NOMO-1 treated with dmso at 0.1 percent for 144 hours (cell line): ENCODE measurements around the gene CLEC18B.
"Not testable (repeated sequence)": the region's sequence is repeated elsewhere in the genome, so short reads cannot be mapped to it uniquely, and the experiment has no call there.

Experiments
- DNase-seq: peaks from one replicate; lab custom pipeline; 2025; ENCODE audit not compliant: unreplicated experiment; lab: John Stamatoyannopoulos, UW

CLEC18B gene

DNA sequence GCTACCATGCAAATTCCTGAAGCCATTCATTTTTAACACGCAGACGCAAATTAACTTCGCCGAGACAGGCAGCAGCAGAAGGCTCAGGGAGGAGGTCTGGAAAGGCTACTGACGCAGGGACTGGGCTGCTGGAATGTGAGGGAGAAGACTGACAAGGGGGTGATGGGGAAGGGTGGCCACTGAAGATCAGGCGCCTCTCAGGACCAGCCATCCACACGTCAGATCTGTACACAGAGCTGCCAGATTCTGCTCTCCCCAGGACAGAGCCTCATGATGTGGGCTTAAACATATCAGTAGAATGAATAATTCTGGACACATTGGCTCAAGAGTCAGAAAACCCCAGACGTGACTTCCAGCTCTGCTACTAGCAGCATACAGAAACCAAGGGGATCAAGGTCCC lies 25.6 kb upstream of the CLEC18B start:
- DNase-seq: no peak

DNA sequence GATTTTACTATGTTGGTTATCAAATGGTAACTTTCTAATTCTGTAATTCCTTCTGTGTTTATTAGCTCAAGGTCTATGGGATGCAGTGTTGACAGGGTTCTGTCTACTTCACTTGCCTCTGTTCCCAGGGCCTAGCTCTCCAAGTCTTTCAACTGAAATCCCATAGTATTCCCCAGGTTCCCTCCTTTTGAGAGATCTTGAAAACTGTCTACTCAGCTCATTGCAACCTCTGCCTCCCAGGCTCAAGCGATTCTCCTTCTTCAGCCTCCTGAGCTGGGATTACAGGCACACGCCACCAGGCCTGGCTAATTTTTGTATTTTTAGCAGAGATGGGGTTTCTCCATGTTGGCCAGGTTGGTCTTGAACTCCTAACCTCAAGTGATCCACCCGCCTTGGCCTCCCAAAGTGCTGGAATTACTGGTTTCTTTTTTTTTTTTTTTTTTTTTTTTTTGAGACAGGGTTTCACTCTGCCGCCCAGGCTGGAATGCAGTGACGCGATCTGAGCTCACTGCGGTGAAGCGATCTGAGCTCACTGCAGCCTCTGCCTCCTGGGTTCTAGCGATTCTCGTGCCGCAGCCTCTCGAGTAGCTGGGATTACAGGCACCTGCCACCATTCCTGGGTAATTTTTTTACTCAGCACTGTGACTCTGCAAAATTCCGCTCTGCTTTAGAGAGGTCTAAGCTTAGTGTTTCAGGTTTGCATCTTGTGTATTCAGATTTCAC lies 22.5 kb upstream of the CLEC18B start:
- not testable (repeated sequence) for DNase-seq

DNA sequence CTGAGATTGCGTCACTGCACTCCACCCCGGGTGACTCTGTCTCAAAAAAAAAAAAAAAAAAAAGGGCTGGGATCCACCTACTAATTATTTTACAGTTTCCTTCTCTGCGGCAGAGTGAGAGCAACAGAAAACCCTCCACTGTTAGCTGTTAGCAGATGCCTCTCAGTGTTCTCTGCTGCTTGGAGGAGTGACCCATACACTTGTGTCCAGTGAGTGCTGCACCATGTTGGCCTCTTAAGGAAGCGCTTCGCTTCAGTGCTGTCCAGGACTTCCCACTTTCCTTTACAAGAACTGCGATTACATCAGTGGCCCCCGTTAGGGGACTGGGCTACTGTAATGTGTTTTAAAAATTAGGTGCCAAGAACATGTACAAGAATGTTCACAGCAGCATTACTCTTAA lies 18.4 kb upstream of the CLEC18B start:
- no peak for DNase-seq

DNA sequence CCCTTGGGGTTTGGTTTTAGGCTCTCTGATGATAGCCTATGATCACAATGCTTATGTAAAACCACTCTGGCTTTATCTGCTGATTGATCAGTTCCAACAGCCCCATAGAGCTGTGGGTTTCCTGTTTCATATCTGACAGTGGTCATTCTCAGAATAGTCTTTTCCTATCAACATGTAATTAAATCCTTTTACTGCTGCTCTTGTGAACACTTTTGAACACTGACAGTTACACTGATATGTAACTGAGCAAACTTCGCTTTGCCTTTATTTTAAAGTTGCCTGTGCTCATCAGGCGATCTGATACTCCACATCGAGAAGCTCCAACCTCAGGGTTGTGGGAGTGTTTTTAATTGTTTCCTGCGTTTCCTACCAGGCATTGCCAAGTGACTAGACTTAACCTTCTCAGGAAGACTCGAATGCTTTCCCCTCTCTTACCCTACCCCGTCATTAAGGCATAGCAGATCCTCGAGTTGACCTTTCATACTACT lies 17.3 kb upstream of the CLEC18B start:
- DNase-seq: no peak

DNA sequence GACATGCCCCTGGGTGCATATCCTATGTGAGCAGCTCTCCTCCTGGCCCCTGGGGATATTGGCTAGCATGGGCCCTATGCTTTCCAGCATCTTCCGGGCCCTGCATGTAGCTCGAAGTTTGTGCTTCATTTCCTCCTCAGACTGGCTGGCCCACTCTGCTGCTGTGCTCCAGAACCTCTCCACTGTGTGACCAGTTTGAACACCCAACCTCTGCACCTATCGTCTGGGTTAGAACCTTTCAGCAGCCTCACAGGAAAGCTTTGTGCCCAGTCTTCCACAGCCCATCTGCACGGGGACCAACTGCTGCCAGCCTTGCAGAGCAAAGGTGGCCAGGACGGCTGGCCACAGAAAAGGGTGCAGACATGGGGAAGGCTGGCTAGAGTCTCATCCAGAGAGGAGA lies 10.2 kb upstream of the CLEC18B start:
- DNase-seq: no peak

DNA sequence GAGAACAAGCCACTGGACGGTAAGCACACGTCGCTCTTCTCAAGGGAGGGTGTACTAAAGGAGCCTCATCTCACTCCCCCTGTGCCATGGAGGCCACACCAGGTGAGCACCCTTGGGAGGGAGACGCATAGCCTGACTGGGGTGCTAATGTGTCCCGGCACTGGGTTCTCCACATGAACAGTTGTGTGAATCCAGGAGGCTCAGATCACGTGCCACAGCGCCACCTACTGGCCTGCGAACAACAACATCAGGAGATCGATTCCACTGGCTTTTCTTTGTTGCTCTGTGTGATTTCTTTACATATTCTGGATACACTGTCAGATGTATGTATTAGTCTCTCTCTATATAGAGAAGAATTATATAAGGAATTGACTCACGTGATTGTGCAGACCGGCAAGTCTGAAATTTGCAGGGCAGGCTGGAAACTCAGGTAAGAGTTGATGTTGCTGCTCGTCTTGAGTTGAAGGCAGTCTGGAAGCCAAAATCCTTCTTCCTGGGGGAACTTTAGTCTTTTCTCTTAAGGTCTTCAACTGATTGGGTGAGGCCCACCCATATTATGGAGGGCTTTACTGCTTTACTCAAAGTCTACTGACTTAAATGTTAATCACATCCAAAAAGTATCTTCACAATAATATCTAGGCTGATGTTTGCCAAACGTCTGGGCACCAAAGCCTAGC lies 8.9 kb upstream of the CLEC18B start:
- not testable (repeated sequence) for DNase-seq

DNA sequence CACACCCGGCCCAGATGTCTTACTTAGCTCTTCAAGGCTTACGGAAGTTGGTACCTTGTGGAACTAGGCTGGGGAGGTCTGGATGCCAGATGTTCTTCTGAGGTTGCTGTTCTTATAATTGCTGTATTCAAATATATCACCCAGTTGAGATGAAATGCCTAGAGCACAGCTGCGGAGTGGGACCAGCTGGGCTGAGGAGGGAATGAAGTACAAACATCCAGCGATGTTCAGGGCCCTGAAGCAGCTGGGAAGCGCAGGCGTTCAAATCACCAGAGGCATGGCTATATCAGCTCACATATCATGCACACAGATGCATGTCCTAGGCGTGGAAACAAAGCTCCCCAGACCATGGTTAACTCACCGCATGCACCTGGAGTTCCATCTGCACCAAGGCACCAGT lies 7.2 kb upstream of the CLEC18B start:
- DNase-seq: not testable (repeated sequence)

DNA sequence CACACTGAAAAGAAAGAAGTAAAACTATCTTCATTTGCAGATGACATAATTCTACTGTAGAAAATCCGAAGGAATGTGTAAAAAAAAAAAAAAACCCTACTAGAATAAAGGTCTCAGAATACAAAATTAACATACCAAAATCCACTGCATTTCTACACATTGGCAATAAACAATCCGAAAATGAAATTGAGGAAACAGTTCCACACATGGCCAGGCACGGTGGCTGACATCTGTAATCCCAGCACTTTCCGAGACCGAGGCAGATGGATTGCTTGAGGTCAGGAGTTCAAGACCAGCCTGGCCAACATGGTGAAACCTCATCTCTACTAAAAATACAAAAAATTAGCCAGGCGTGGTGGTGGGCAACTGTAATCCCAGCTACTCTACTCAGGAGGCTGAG lies 4.5 kb upstream of the CLEC18B start:
- not testable (repeated sequence) for DNase-seq

DNA sequence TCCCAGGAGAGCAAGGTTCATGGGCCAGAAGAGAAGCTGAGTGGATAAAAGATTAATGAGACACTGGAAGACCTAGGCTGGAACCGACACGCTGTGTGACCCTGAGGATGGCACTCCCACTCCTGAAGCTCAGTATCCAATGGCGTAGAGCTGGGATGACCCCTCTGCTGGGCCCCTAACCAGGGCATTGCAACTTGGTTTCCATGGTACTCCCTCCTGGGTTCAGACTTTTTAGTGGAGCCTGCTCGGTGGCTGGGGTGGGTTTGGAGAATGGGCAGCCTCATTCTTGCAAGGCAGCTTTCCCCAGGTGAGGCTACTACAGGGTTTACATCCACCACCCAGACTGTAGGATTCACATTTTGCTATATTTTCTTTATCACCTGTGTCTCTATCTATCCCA lies 2.4 kb upstream of the CLEC18B start:
- not testable (repeated sequence) for DNase-seq

DNA sequence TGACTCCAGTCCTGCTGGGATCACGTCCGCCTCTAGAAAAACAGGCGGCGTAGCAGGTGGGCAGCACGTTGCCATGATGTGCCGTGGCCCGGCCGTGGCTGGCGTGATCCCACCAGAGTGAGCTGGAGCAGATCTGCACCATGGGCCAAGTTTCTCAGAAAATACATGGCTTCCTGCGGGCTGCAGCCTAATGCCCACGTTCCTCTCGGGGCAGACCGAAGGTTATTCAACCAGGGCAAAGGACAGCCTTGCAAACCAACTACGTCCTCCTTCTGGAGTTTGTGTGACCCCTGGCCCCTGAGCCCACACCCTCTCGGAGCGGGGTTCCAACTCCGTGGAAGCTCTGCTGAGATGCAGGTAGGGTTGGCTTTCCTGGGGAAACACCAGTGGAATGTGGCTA lies 808 bp upstream of the CLEC18B start:
- not testable (repeated sequence) for DNase-seq

DNA sequence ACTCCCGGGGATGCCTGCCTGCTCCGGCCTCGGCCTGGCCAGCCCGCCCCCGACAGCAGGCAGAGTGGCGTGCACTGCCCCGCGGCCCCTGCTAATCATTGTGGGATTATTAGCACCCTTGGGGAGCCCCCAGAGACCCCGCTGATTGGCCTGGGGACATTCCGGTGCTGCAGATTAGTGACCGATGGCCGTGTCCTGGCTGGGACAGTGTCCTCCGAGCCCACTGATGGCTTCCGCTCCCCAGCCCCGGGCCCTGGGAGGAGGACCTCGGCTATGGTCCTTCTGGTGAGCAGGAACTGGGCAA lies 156 bp upstream of the CLEC18B start:
- not testable (repeated sequence) for DNase-seq

DNA sequence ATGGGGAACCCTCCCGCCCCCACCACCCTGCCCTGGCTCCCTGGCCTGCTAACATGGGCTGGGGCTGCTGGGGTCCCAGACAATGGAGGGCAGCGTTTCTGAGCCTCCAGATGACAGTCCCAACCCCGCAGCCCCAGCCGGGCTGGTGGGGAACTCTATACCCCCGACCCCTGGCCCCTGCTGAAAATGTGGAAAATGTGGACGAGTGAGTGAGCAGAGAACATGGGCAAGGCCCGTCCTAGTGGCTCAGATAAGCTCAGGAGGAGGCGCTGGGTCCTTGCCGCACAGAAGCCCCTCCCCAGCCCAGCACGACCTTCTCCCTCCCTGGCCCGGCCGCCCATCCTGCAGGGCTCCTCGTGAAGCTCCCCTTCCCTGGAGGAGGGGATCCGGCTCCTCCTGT lies 1.5 kb downstream of the CLEC18B start:
- not testable (repeated sequence) for DNase-seq

DNA sequence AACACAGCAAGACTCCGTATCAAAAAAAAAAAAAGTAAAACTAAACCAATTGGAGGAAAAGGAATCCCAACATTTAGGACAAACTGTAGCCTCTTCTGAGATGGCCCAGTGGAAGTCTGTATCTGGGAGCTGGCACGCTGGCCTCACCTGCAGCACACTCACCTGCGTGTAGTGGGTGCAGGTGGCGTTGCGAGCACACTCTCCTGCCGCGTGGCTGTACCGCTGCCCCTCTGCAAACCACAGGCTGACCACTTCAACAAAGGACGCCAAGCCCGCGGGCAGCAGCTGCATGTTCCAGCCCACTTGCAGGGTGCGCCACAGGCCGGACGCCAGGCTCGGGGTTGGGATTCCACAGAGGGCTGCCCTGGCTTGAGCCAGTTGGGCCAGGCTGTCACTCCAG lies 3.4 kb downstream of the CLEC18B start:
- not testable (repeated sequence) for DNase-seq

DNA sequence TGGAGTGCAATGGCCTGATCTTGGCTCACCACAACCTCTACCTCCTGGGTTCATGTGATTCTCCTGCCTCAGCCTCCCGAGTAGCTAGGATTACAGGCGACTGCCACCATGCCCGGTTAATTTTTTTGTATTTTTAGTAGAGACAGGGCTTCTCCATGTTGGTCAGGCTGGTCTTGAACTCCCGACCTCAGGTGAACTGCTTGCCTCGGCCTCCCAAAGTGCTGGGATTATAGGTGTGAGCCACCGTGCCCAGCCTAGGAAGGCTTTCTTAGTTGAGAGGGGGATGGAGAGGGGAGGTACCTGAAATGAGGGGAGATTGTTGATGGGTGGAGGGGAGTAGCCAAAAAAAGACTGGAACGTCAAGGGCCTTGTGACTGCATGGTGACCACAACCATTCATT lies 7.4 kb downstream of the CLEC18B start:
- not testable (repeated sequence) for DNase-seq

DNA sequence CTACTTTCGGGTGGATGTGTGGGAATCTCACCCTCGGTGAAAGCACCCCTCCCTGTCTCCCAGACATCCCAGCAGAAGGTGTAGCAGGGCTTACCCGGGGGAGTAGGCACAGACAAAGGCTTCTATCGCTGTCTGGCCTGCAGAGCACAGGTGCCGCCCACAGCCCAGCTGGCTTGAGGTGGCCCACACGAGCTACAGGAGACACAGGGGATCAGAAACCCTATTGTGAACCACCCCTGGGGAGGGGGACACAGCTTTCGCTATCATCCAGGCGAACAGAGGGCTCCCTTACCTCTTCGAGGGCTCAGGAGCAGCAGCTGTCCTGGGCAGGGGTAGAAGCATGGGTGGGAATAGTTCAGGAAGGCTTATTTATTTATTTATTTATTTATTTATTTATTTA lies 7.8 kb downstream of the CLEC18B start:
- DNase-seq: not testable (repeated sequence)

DNA sequence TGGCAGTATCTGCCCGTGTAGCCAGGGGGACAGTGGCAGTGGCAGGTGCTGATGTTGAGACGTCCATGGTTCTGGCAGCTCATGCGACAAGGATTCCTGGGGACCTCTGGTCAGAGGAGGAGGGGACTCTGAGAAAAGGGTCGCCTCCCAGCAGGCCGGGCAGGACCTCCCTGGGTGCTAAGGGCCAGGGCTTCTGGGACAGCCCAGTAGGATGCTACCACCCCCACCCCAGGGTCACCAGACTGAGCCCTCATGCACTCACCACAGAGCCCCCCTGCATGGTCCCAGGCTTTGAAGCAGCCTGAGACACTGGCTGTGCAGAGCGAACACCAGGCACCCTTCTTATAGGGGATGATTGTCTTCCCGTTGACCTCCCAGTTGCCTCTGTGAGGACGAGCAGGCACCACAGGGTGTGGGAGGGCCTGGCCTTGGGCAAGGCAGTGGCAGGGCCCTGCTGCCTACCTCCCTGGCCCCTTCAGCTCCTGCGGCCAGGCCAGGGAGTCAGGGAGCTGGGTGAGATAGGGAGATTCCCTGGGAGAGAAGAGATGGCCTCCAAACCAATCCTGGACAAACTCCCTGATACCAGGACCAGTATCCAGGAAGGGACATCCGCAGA lies 8.4 kb downstream of the CLEC18B start:
- not testable (repeated sequence) for DNase-seq

DNA sequence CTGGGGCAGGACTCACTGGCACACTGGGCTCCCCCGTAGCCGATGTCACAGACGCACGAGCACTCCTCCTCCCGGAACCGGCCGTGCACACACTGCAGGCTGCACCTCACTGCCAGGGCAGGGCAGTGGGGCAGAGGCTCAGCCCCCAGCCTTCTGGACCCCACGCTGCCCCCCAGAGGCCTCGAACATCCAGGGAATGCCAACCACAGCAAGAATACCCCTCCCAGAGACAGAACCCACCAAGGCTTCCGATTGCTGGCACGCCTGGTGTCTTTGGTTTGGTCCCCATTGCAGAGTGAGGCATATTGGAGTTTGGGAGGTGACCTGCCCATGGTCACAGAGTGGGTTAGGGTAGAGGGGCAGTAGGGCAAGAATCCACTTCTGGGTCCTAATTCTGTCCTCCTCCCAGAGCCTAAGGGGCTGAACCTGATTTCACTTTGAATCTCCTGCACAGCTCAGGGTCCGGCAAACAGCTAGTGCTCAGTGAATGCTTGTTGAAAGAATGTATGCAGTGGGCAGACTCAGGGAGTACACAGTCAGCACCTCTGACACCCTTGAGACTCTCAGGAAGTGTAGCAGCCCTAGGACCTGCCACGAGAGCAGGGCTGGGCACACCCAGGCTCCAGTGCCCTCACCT lies 9.0 kb downstream of the CLEC18B start:
- not testable (repeated sequence) for DNase-seq

DNA sequence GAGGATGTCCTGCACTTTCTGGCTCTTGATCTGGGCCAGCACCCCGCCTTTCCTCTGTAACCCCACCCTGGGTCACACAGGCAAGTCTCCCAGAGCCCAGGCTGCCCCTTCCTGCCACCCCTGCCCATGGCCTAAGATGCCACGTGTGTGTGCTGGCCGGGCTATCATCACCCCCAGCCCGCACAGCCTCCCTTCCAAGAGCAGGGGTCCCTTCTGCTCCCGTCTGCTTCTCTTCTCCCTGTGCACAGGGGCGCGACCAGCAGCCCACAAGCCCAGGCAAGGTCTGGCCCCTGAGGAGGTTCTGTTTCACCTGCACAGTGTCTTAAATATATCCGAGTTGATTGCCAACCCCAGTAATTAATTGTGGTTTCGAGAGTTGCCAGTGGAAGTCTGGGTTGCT lies 10.3 kb downstream of the CLEC18B start:
- DNase-seq: not testable (repeated sequence)

DNA sequence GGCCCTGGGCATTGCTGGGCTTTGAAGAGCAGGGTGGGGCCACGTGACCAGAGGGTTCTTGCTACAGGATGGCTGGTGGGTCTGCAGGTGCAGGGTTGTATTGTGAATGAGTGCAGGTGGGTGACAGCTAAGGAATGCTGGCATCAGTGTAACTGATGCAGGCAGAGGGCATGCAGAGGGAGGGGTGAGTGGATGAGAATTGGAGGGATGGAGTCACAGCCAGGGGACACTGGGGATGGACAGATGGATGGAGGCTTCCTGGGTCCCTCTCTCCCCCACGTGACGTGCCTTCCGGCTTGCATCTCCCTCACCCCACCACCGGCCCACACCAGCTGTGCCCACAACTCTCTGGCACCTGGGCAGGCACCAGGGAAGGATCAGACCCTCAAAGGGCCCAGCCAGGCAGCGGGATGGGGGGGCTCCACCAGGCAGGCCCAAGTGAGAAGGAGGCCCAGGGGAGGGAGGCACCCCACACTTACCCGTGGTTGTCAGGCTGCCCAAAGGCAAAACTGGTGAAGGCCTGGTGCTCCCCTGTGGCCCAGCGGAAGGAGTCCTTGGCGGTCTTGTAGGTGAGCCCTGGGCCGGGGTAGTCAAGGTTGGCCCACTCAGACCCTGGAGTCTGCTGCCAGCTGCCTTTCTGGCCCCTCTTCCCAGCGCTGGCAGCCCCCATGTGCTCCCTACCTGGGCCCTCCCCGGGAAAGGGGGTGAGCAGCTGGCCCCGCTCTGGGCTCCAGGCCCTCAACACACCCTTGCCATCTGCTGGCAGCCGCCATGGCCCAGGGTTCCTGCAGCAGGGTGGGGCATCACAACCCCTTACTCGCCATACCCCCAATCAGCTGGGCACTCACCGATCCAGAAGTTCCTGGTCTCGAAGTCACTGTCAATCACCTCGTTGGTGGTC lies 11.0 kb downstream of the CLEC18B start:
- DNase-seq: not testable (repeated sequence)

DNA sequence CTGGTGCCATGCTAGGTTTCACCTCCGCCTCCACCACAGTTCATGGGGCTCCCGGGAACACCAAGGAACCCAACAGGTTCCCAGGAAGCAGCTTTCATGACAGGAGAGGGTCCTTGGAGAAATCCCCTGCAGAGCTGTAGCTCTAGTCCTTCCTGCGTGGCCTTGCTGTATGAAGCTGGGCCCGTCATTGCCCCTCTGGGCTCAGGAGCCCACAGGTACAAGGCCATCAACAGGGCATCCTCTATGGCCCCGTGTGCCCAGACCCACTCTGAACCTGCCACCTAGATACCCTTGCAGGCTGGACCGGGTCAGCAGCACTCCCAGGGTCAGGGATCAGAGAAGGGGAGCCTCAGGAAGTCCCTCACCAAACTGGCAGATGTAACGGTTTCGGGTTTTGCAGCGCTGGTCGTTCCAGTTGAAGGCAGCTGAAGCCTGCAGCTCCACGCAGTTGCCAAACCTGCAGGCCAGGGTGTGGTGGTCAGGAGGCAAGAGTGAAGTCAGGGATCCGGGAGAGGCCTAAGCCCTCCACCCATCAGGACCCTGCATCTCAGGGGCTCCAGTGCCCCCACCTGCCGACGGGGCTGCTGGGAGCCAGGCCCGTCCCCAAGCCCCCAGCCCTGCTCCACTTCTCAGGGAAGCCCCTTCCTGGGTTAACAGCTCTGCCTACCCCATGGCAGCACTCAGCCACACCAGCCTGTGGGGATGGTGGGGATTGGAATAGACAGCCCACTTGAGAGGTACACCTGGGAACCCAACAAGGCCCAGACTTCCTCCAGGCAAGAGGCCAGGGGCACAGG lies 11.9 kb downstream of the CLEC18B start:
- DNase-seq: not testable (repeated sequence)
